ENCODE measurements around the gene ZSWIM6. TPM values are rescaled to one million over a fixed set of nuclear protein-coding genes. Genes with fewer than 3 reads are reported as not detected.
A peak's percentile ranks its signal among the peaks of the same experiment; 100 is the strongest.

The ZSWIM6 gene
- total RNA-seq, 1 donor from 2014 or later: 40.1 TPM

DNA sequence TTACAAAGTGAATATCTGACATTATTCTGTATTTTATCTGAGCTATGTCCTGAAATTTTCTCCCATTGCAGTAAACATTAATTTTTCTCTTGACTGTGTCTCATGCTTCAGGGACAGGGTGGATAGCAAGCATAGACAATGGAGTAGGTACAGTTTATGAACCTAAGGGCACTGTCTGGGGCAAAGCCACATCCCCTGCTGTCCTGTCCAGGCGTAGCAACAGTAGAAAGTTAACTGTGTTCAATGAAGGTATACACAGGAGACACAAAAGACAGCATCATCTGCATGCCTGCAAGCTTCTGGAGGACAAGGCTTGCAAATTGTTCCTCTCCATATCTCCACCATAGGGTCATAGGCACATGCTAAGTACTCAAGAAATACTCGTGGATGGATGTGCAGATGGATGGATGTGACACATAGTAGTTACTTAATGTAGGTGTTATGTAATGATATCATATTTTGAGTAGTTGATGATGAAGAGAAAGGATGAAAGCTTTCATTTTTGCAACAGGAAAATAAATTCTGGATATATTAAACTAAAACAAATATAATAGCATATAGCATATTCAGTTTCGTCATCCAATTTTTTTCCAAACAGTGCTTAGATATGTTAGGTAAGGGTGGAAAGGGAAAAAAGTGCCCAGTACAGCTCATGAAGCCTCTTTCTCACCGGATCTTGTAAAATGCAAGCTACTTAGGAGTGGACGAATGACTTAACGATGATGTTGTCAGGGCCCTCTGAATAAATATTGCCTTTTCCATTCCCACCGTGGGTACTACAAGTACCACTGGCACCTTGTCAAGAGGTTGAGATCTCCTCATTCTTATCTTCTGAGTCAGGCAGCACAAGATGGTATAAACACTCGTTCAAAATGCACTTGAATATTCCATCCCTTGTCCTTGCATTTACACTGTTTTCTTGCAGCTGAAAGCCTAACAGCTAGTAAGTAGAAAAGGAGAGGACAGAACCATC lies 19.9 kb upstream of the ZSWIM6 start:
- Histone ChIP-seq H3K27me3 (ENCODE audit: insufficient read depth, low read length) (no peaks in the 10 kb centered on the region), H4K20me1 (ENCODE audit: insufficient read depth, low read length) (no peaks in the 10 kb centered on the region), H3K36me3 (ENCODE audit: insufficient read depth, low read length) (no peaks in the 10 kb centered on the region), H3K4me1 (ENCODE audit: insufficient read depth, low read length) (peaks cover 36% of the 10 kb centered on the region), H2AFZ (ENCODE audit: low read depth, low read length) (no peak overlapping the region), H3K4me2 (ENCODE audit: low read length) (peak overlapping the region; percentile 39), H3K9me3 (ENCODE audit: insufficient read depth, low read depth, low read length) (no peaks in the 10 kb centered on the region), H3K79me2 (ENCODE audit: insufficient read depth, low read length) (no peaks in the 10 kb centered on the region), H3K27ac (ENCODE audit: low read depth, low read length) (peak overlapping the region; percentile 83), H3K4me3 (ENCODE audit: insufficient read depth, low read depth, low read length) (no peak overlapping the region), H3K9ac (ENCODE audit: low read length) (peak overlapping the region; percentile 35)
- H3K27me3 Mint-ChIP-seq (ENCODE audit: low read depth, unreplicated experiment): no peaks in the 10 kb centered on the region
- FAIRE-seq: peak; percentile 59
- H3K9me3 Mint-ChIP-seq (ENCODE audit: unreplicated experiment): peaks cover 2% of the 10 kb centered on the region
- TF ChIP-seq EZH2 (IDR thresholded peaks at IDR 0.05; ENCODE audit: insufficient read depth, low read length): no peak
- TF ChIP-seq, protein P1, sequence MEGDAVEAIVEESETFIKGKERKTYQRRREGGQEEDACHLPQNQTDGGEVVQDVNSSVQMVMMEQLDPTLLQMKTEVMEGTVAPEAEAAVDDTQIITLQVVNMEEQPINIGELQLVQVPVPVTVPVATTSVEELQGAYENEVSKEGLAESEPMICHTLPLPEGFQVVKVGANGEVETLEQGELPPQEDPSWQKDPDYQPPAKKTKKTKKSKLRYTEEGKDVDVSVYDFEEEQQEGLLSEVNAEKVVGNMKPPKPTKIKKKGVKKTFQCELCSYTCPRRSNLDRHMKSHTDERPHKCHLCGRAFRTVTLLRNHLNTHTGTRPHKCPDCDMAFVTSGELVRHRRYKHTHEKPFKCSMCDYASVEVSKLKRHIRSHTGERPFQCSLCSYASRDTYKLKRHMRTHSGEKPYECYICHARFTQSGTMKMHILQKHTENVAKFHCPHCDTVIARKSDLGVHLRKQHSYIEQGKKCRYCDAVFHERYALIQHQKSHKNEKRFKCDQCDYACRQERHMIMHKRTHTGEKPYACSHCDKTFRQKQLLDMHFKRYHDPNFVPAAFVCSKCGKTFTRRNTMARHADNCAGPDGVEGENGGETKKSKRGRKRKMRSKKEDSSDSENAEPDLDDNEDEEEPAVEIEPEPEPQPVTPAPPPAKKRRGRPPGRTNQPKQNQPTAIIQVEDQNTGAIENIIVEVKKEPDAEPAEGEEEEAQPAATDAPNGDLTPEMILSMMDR (IDR thresholded peaks at IDR 0.05; ENCODE audit: insufficient read depth, low read depth, low read length): no peak
- H3K27ac Mint-ChIP-seq (ENCODE audit: unreplicated experiment): peak overlapping the region; percentile 97
- DNase-seq (ENCODE audit: low read depth): peak; percentile 93
- H3K36me3 Mint-ChIP-seq (ENCODE audit: low read depth, unreplicated experiment): no peaks in the 10 kb centered on the region
- H3K4me1 Mint-ChIP-seq (ENCODE audit: low read depth, unreplicated experiment): peaks cover 53% of the 10 kb centered on the region
- H3K4me3 Mint-ChIP-seq (ENCODE audit: unreplicated experiment): no peak overlapping the region

DNA sequence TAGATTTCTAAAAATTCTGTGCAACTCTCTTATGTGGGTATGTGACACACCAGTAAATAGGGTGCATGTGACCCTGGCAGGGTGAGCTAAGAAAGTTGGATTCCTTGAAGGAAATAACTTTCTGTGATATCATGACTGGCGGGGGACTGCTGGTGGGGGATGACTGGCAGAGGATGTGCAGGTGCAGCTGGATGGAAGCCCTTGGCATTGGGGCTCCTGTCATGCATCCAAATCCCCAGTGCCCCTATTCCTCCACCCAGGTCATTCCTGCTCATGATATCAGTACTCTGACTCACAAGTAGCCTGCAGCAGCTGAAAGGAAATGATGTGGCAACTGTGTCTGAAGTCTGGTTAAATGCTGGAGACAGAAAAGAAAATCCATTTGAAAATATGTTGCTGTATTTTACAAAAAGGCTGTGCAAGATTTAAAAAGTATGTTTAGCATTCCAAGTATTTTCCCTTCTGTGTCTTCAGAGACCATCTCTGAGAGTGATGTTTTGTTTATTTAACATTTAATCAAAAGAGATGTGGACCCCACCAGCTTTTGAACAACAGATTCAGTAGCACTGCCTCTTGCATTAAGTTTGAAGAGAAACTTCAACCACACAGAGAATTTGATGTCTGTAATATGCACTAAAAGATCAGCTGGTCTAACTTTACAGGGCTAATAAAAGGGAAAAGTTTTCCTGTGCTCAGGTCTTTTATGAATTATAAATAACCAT lies 17.9 kb upstream of the ZSWIM6 start:
- Histone ChIP-seq H3K27me3 (ENCODE audit: insufficient read depth, low read length) (no peaks in the 10 kb centered on the region), H3K27ac (ENCODE audit: low read depth, low read length) (peak overlapping the region; percentile 83), H3K4me3 (ENCODE audit: insufficient read depth, low read depth, low read length) (no peak overlapping the region), H3K4me1 (ENCODE audit: insufficient read depth, low read length) (peaks cover 27% of the 10 kb centered on the region), H3K36me3 (ENCODE audit: insufficient read depth, low read length) (no peaks in the 10 kb centered on the region), H3K9ac (ENCODE audit: low read length) (peak overlapping the region; percentile 71), H4K20me1 (ENCODE audit: insufficient read depth, low read length) (no peaks in the 10 kb centered on the region), H3K4me2 (ENCODE audit: low read length) (peak overlapping the region; percentile 69), H2AFZ (ENCODE audit: low read depth, low read length) (no peak overlapping the region), H3K79me2 (ENCODE audit: insufficient read depth, low read length) (no peaks in the 10 kb centered on the region), H3K9me3 (ENCODE audit: insufficient read depth, low read depth, low read length) (no peaks in the 10 kb centered on the region)
- peak overlapping the region; percentile 97 for H3K27ac Mint-ChIP-seq (ENCODE audit: unreplicated experiment)
- TF ChIP-seq, protein P1 (IDR thresholded peaks at IDR 0.05; ENCODE audit: insufficient read depth, low read depth, low read length): no peak
- TF ChIP-seq EZH2 (IDR thresholded peaks at IDR 0.05; ENCODE audit: insufficient read depth, low read length): no peak
- peak overlapping the region; percentile 21 for H3K4me3 Mint-ChIP-seq (ENCODE audit: unreplicated experiment)
- H3K27me3 Mint-ChIP-seq (ENCODE audit: low read depth, unreplicated experiment): no peaks in the 10 kb centered on the region
- peaks cover 2% of the 10 kb centered on the region for H3K9me3 Mint-ChIP-seq (ENCODE audit: unreplicated experiment)
- DNase-seq (ENCODE audit: low read depth) (peak; percentile 92), FAIRE-seq (peak; percentile 71)
- peaks cover 37% of the 10 kb centered on the region for H3K4me1 Mint-ChIP-seq (ENCODE audit: low read depth, unreplicated experiment)
- peaks cover 2% of the 10 kb centered on the region for H3K36me3 Mint-ChIP-seq (ENCODE audit: low read depth, unreplicated experiment)
